K562 (cell line): ENCODE measurements around the gene SACM1L. TPM values are rescaled to one million over a fixed set of nuclear protein-coding genes. Genes with fewer than 3 reads are reported as not detected.

Experiments used
- ATAC-seq: fragments of 200-7000 bp; cut with Tn5 transposase; 3 replicates; pipeline ENCODE4 v1.9.1; 2020; ENCODE audit warnings: moderate library complexity
- BruUV-seq: library from RNA; stranded (reverse); fragments of 400-500 nt; replicated peaks from 2 replicates; lab custom pipeline; 2021; lab: Mats Ljungman, UMichigan
- CTCF ChIA-PET: fragments of 300-600 bp; formaldehyde crosslinking; extraction: SDS; loops from one replicate; lab custom pipeline; 2021; ENCODE audit warnings: low intra/inter-chr PET ratio; lab: Yijun Ruan, JAX
- POLR2A ChIA-PET: fragments of 300-600, 350-650 bp; sonication (Branson Sonifier 250); formaldehyde crosslinking; extraction: SDS; loops from one replicate; lab custom pipeline; 2021; ENCODE audit warnings: antibody characterized with exemption, inconsistent platforms; lab: Yijun Ruan, JAX
- DNase-seq, 4 experiments: peaks; one replicate each; pipeline versions ENCODE4 v3.0.0 to v3.0.0-alpha.2; 2011 to 2018; ENCODE audit warnings: low spot score in 3 of 4, mixed read lengths in 3 of 4; ENCODE audit errors: extremely low read depth in 1 of 4
- FAIRE-seq: peaks from 2 replicates; lab custom pipeline; 2011; peaks lifted over from hg19 to GRCh38; lab: Jason Lieb, UNC
- H2AFZ ChIP-seq: 2 replicates; pipeline ENCODE4 v1.6.0; 2011; ENCODE audit warnings: low read depth, low read length, control low read depth, inconsistent platforms
- H3K27ac ChIP-seq: fragments of 200-600 bp; 3 replicates; pipeline ENCODE4 v1.8.0; 2011; ENCODE audit warnings: low read depth, mild to moderate bottlenecking, control low read depth, inconsistent platforms, low read length, moderate library complexity, mixed read lengths; ENCODE audit errors: extremely low read depth
- H3K27me3 ChIP-seq, 2 experiments: fragments of 300-600 bp in 1 of 2; 2 replicates in 1 of 2; 3 replicates in 1 of 2; pipeline versions ENCODE4 v1.6.0 to v1.8.0; 2011; ENCODE audit warnings: inconsistent platforms in 2 of 2, low read length in 2 of 2, mild to moderate bottlenecking in 1 of 2, mixed read lengths in 1 of 2, moderate library complexity in 1 of 2; ENCODE audit not compliant: control insufficient read depth in 2 of 2, insufficient read depth in 2 of 2
- H3K36me3 ChIP-seq: fragments of 300-600 bp; 3 replicates; pipeline ENCODE4 v1.8.0; 2011; ENCODE audit warnings: mild to moderate bottlenecking, low read length, inconsistent platforms; ENCODE audit not compliant: control insufficient read depth, insufficient read depth
- H3K4me1 ChIP-seq, 2 experiments: fragments of 200-600 bp in 1 of 2; replicated peaks in 1 of 2; 2 replicates in 1 of 2; 3 replicates in 1 of 2; pipeline versions ENCODE4 v1.5.1 to v1.8.0; 2011; ENCODE audit warnings: inconsistent platforms in 2 of 2, low read length in 2 of 2, mild to moderate bottlenecking in 1 of 2, mixed read lengths in 1 of 2, moderate library complexity in 1 of 2; ENCODE audit not compliant: control insufficient read depth in 2 of 2, insufficient read depth in 2 of 2
- H3K4me2 ChIP-seq: 2 replicates; pipeline ENCODE4 v1.6.1; 2011; ENCODE audit warnings: low read length, control low read depth, inconsistent platforms, mixed read lengths; ENCODE audit not compliant: insufficient read depth
- H3K4me3 ChIP-seq: fragments of 200-600 bp; sonication (generic), shearing (Covaris generic); 2 replicates; pipeline ENCODE4 v1.5.1; 2016; ENCODE audit warnings: control low read depth, inconsistent platforms
- H3K79me2 ChIP-seq: fragments of 200-600 bp; 3 replicates; pipeline ENCODE4 v1.8.0; 2011; ENCODE audit warnings: low read length, inconsistent platforms; ENCODE audit not compliant: control insufficient read depth, insufficient read depth
- H3K9ac ChIP-seq, 2 experiments: 2 replicates each; pipeline versions ENCODE4 v1.6.0 to v1.6.1; 2011; ENCODE audit warnings: low read depth in 2 of 2, low read length in 2 of 2, control low read depth in 1 of 2, inconsistent platforms in 1 of 2, mild to moderate bottlenecking in 1 of 2, mixed read lengths in 1 of 2; ENCODE audit not compliant: insufficient read depth in 1 of 2
- H3K9me1 ChIP-seq: one replicate; pipeline ENCODE4 v1.6.0; 2011; ENCODE audit warnings: inconsistent platforms, mild to moderate bottlenecking, low read length, moderate library complexity; ENCODE audit not compliant: control insufficient read depth, insufficient read depth
- H3K9me3 ChIP-seq: replicated peaks from 2 replicates; pipeline ENCODE4 v1.5.1; 2011; ENCODE audit warnings: low read depth, low read length, inconsistent platforms; ENCODE audit not compliant: control insufficient read depth, insufficient read depth
- H4K20me1 ChIP-seq: replicated peaks from 2 replicates; pipeline ENCODE4 v1.6.1; 2011; ENCODE audit warnings: low read length, inconsistent platforms, mixed read lengths; ENCODE audit not compliant: control insufficient read depth, insufficient read depth
- ELF2 ChIP-seq: fragments of 250-450 bp; sonication (Bioruptor Pico); IDR thresholded peaks from 2 replicates; pipeline ENCODE4 v1.5.0; 2021; ENCODE audit warnings: mild to moderate bottlenecking
- ELF4 ChIP-seq: fragments of 450-650 bp; formaldehyde crosslinking; IDR thresholded peaks from 2 replicates; pipeline ENCODE4 v1.4.0; 2022; ENCODE audit warnings: missing genetic modification characterization
- HDAC1 ChIP-seq, 2 experiments: fragments of 450-650 bp; IDR thresholded peaks; 2 replicates each; pipeline ENCODE4 v1.6.1; 2016 to 2017; ENCODE audit warnings: inconsistent platforms in 1 of 2, mild to moderate bottlenecking in 1 of 2, moderate library complexity in 1 of 2
- KDM1A ChIP-seq, 2 experiments: fragments of 450-650 bp; IDR thresholded peaks; 2 replicates each; pipeline ENCODE4 v1.6.1; 2016; ENCODE audit warnings: mild to moderate bottlenecking in 2 of 2
- NCOA1 ChIP-seq: fragments of 450-650 bp; IDR thresholded peaks from 2 replicates; pipeline ENCODE4 v1.6.1; 2016; ENCODE audit warnings: low read depth
- NCOR1 ChIP-seq: fragments of 450-650 bp; IDR thresholded peaks from 2 replicates; pipeline ENCODE4 v1.6.1; 2016; ENCODE audit warnings: mild to moderate bottlenecking, moderate library complexity
- POLR2H ChIP-seq: IDR thresholded peaks from 2 replicates; pipeline ENCODE4 v1.6.1; 2016; ENCODE audit warnings: missing genetic modification characterization, low read depth, mild to moderate bottlenecking, control low read depth, missing compliant biosample characterization, moderate library complexity
- PTTG1 ChIP-seq: fragments of 450-650 bp; IDR thresholded peaks from 2 replicates; pipeline ENCODE4 v1.6.1; 2016; ENCODE audit warnings: low read depth, mild to moderate bottlenecking, missing genetic modification characterization, missing compliant biosample characterization
- ZNF124 ChIP-seq: sonication (generic); formaldehyde crosslinking; IDR thresholded peaks from 2 replicates; pipeline ENCODE4 v1.8.1; 2022; ENCODE audit warnings: missing genetic modification reagents
- WGBS: fragments of 100-300 bp; shearing (Covaris generic); methylation state at CpG from one replicate; pipeline ENCODE4 v1.1.6; 2016; ENCODE audit warnings: low coverage, mixed read lengths; ENCODE audit not compliant: insufficient coverage; ENCODE audit errors: missing lambda C conversion rate; 5-methylcytosine and 5-hydroxymethylcytosine counted together
- in situ Hi-C: fragments of 300-500 bp; cut with MboI; formaldehyde crosslinking; loops from 4 replicates; pipeline ENCODE4 v1.15.0; 2018; ENCODE audit warnings: inconsistent platforms, mixed read lengths
- intact Hi-C: fragments of 100-400 bp; cut with micrococcal nuclease; formaldehyde crosslinking; loops from 2 replicates; pipeline ENCODE4 v1.14.2; 2022
- polyA plus RNA-seq, 8 experiments: library from polyadenylated mRNA; depleted of rRNA in 4 of 8; stranded (reverse) in 5 of 8; unstranded in 3 of 8; fragments of >200 nt; fragmentation: Nextera tagmentation in 2 of 8; fragmentation: Illumina TruSeq in 1 of 8; extraction: Ambion mirVana in 2 of 8; extraction: Trizol in 1 of 8; gene quantifications; 2 replicates each; pipeline versions ENCODE4 v1.2.1 to v1.2.3, GENCODE V29; 2011 to 2014; ENCODE audit warnings: inconsistent platforms in 1 of 8, missing spikeins in 1 of 8
- total RNA-seq, 7 experiments: library from RNA; depleted of rRNA in 6 of 7; stranded (reverse); fragments of >200 nt in 6 of 7; fragmentation: Illumina TruSeq in 2 of 7; extraction: Trizol in 2 of 7; gene quantifications; 2 replicates each; pipeline versions ENCODE4 v1.2.1 to v1.2.3, GENCODE V29; 2011 to 2021; ENCODE audit warnings: low replicate concordance in 1 of 7
- TF ChIP-seq, protein P1 (sequence below): fragments of 450-650 bp; formaldehyde crosslinking; conservative IDR thresholded peaks from 2 replicates; pipeline ENCODE4 v1.4.0; 2022; ENCODE audit warnings: mild to moderate bottlenecking, missing genetic modification characterization
- TF ChIP-seq, protein P2 (sequence below), 2 experiments: fragments of 450-650 bp; IDR thresholded peaks; 2 replicates each; pipeline ENCODE4 v1.6.1; 2016

SACM1L gene
- total and polyA plus RNA-seq, 9 of the 15 experiments (the other 6 are each of a cell fraction or from before 2014, with no cell fraction given), result 25.7 to 67.2 (median 40.3) TPM

DNA sequence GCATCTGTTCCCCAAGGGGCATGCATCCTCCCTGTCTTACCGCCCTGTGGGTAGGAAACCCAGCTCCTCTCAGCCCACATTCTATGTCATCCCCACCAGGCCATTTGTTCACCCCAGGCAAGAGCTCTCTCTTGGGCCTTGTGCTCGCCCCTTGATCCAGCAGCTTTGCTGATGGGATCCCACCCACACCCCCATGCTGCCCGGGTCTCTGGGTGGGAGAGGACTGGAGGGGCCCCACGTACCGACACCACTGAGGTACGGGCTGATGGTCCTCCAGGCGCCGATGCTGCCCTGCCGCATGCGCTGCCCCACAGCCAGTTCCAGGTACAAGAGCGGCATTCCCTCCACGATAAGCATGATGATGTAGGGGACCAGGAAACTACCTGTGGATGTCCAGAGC, 92.6 kb downstream of the SACM1L start (continued):
- TF ChIP-seq POLR2H (tag), result no peak

DNA sequence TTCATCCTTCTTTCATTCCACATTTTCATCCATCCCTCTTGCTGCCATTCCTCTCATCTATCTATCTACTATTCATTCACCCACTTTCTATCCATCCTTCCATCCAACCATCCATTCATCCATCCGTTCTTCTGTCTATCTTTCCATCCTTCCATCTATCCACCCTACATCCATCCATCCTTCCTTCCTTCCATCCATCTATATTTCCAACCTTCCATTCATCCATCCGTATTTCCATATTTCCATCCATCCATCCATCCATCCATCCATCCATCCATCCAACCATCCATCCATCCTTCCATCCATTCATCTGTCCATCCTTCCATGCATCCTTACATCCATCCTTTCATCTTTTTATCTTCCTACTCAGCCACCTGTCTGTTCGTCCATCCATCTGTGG, 93.2 kb downstream of the SACM1L start:
- DNase-seq (no peak), ATAC-seq (no peak), FAIRE-seq (no peak)
- POLR2A ChIA-PET, result interaction anchor here (0.9 kb wide), 2 partner anchors 8 to 13 kb away, joined by 3 read pairs; no protein-coding TSS in a partner anchor
- Histone ChIP-seq H3K27me3 (peaks cover 28 to 62% of the 10 kb centered on the region in 2 experiments), H3K36me3 (no peaks in the 10 kb centered on the region), H3K4me1 (peaks cover 0 to 6% of the 10 kb centered on the region in 2 experiments; a peak in 1 of 5 replicates), H2AFZ (no peak overlapping the region), H3K79me2 (no peaks in the 10 kb centered on the region), H3K9me3 (no peaks in the 10 kb centered on the region), H3K4me3 (no peak overlapping the region), H3K9ac (no peak overlapping the region), H3K9me1 (no peaks in the 10 kb centered on the region), H3K27ac (no peak overlapping the region), H4K20me1 (no peaks in the 10 kb centered on the region; the same call in none of the 2 replicates), H3K4me2 (no peak overlapping the region)
- CTCF ChIA-PET, result no interaction called here
- in situ Hi-C loops (no loop called here), intact Hi-C loops (no loop called here)
- TF ChIP-seq PTTG1 (tag) (no peak), HDAC1 (IDR thresholded peaks at IDR 0.05) (0 out of 4 replicates have a peak, but pooled peaks of 1 of the 2 experiments have one; percentile 30), ZNF124 (CRISPR knock-in tag) (no peak), NCOA1 (no peak), ELF2 (no peak), KDM1A (IDR thresholded peaks at IDR 0.05) (0 out of 4 replicates have a peak, but pooled peaks of 1 of the 2 experiments have one; percentile 9), NCOR1 (no peak), ELF4 (CRISPR knock-in tag) (0 out of 2 replicates have a peak, but pooled peaks have one; percentile 45)
- TF ChIP-seq, protein P1, sequence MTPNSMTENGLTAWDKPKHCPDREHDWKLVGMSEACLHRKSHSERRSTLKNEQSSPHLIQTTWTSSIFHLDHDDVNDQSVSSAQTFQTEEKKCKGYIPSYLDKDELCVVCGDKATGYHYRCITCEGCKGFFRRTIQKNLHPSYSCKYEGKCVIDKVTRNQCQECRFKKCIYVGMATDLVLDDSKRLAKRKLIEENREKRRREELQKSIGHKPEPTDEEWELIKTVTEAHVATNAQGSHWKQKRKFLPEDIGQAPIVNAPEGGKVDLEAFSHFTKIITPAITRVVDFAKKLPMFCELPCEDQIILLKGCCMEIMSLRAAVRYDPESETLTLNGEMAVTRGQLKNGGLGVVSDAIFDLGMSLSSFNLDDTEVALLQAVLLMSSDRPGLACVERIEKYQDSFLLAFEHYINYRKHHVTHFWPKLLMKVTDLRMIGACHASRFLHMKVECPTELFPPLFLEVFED, result 0 out of 2 replicates have a peak, but pooled peaks have one; percentile 55
- TF ChIP-seq, protein P2, sequence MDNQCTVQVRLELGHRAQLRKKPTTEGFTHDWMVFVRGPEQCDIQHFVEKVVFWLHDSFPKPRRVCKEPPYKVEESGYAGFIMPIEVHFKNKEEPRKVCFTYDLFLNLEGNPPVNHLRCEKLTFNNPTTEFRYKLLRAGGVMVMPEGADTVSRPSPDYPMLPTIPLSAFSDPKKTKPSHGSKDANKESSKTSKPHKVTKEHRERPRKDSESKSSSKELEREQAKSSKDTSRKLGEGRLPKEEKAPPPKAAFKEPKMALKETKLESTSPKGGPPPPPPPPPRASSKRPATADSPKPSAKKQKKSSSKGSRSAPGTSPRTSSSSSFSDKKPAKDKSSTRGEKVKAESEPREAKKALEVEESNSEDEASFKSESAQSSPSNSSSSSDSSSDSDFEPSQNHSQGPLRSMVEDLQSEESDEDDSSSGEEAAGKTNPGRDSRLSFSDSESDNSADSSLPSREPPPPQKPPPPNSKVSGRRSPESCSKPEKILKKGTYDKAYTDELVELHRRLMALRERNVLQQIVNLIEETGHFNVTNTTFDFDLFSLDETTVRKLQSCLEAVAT (IDR thresholded peaks at IDR 0.05), result 0 out of 4 replicates have a peak, but pooled peaks of 1 of the 2 experiments have one; percentile 18
- no TSS peak for BruUV-seq
- WGBS, result 2% methylated on average over 3 of the region's 3 CpGs
